CD4-positive, CD25-positive, alpha-beta regulatory T cell (primary cell): ENCODE measurements around the gene DNASE1L3. TPM values are rescaled to one million over a fixed set of nuclear protein-coding genes. Genes with fewer than 3 reads are reported as not detected.
A peak's percentile ranks its signal among the peaks of the same experiment; 100 is the strongest.
"Not testable (repeated sequence)": the region's sequence is repeated elsewhere in the genome, so short reads cannot be mapped to it uniquely, and the experiment has no call there.

Experiments used
- ATAC-seq, 2 donors: fragments of 150-1000 bp; cut with Tn5 transposase; one replicate each; pipeline ENCODE4 v1.10.0; 2021; ENCODE audit warnings: low read depth in 2 of 2, moderate number of reproducible peaks in 2 of 2, moderate library complexity in 1 of 2
- DNase-seq, 3 donors: peaks; one replicate each; pipeline versions ENCODE4 v3.0.0 to v3.0.0-alpha.2; 2012 to 2022; ENCODE audit warnings: mixed read lengths in 1 of 3
- H3K27ac ChIP-seq: one replicate; pipeline ENCODE4 v1.7.0; 2013; ENCODE audit warnings: mild to moderate bottlenecking, low read length; ENCODE audit not compliant: insufficient read depth, poor library complexity, severe bottlenecking
- H3K27me3 ChIP-seq: one replicate; pipeline ENCODE4 v1.7.0; 2013; ENCODE audit warnings: low read length; ENCODE audit not compliant: control insufficient read depth, insufficient read depth
- H3K36me3 ChIP-seq: one replicate; pipeline ENCODE4 v1.7.0; 2013; ENCODE audit warnings: mild to moderate bottlenecking, low read length, moderate library complexity; ENCODE audit not compliant: control insufficient read depth, insufficient read depth
- H3K4me1 ChIP-seq: 2 replicates; pipeline ENCODE4 v1.7.0; 2013; ENCODE audit warnings: mild to moderate bottlenecking, low read length; ENCODE audit not compliant: insufficient read depth, control insufficient read depth, poor library complexity, severe bottlenecking
- H3K4me3 ChIP-seq: one replicate; pipeline ENCODE4 v1.7.0; 2013; ENCODE audit warnings: low read depth, mild to moderate bottlenecking, low read length, moderate library complexity
- H3K9me3 ChIP-seq, 2 experiments: 1 replicate in 1 of 2; 2 replicates in 1 of 2; pipeline ENCODE4 v1.7.0; 2013; ENCODE audit warnings: low read length in 2 of 2, mild to moderate bottlenecking in 1 of 2, moderate library complexity in 1 of 2; ENCODE audit not compliant: control insufficient read depth in 2 of 2
- H3K27ac Mint-ChIP-seq, 3 donors: one replicate each; pipeline ENCODE4 v1.8.0; 2020 to 2022; ENCODE audit warnings: mild to moderate bottlenecking in 3 of 3, mixed read lengths in 3 of 3, moderate library complexity in 2 of 3
- H3K27me3 Mint-ChIP-seq: one replicate; pipeline ENCODE4 v1.8.0; 2022; ENCODE audit warnings: mild to moderate bottlenecking, mixed read lengths
- H3K36me3 Mint-ChIP-seq: one replicate; pipeline ENCODE4 v1.8.0; 2020; ENCODE audit warnings: mixed read lengths
- H3K4me1 Mint-ChIP-seq, 4 donors: one replicate each; pipeline ENCODE4 v1.8.0; 2020 to 2022; ENCODE audit warnings: mixed read lengths in 4 of 4, mild to moderate bottlenecking in 1 of 4
- H3K4me3 Mint-ChIP-seq, 4 donors: one replicate each; pipeline ENCODE4 v1.8.0; 2020 to 2022; ENCODE audit warnings: mild to moderate bottlenecking in 4 of 4, mixed read lengths in 4 of 4, moderate library complexity in 3 of 4
- H3K9me3 Mint-ChIP-seq, 7 donors: one replicate each; pipeline ENCODE4 v1.8.0; 2020 to 2022; ENCODE audit warnings: mixed read lengths in 7 of 7, mild to moderate bottlenecking in 3 of 7, moderate library complexity in 2 of 7
- polyA plus RNA-seq, 4 donors: library from polyadenylated mRNA; unstranded; fragments of 300-500 nt; fragmentation: Illumina TruSeq; gene quantifications; one replicate each; pipeline ENCODE4 v1.2.3, GENCODE V29; 2021
- total RNA-seq: library from RNA; stranded (reverse); gene quantifications from one replicate; pipeline ENCODE4 v1.2.3, GENCODE V29; 2022

Gene DNASE1L3
- total and polyA plus RNA-seq, 5 donors from 2014 or later = 0.14 TPM; not detected in 4

GRCh38 chr3:58203541-58203940 lies 7.2 kb downstream of the DNASE1L3 start:
- no peak overlapping the region for H3K27ac ChIP-seq
- H3K4me3 Mint-ChIP-seq = no peak overlapping the region

GRCh38 chr3:58202917-58203360 lies 7.8 kb downstream of the DNASE1L3 start:
- Mint-ChIP-seq H3K27me3 (peaks cover 25% of the 10 kb centered on the region), H3K27ac (peak overlapping the region in 1 of 3 donors; percentile 69), H3K4me1 (peaks cover 0 to 6% (median 0%) of the 10 kb centered on the region in 4 donors), H3K9me3 (peaks cover 0 to 12% (median 5%) of the 10 kb centered on the region in 7 donors), H3K4me3 (no peak overlapping the region), H3K36me3 (no peaks in the 10 kb centered on the region)
- H3K4me1 ChIP-seq = no peaks in the 10 kb centered on the region
- no peak overlapping the region for H3K27ac ChIP-seq
- no peaks in the 10 kb centered on the region for H3K36me3 ChIP-seq
- H3K4me3 ChIP-seq = no peak overlapping the region
- H3K27me3 ChIP-seq = peaks cover 5% of the 10 kb centered on the region
- ATAC-seq (no peak), DNase-seq (no peak)
- H3K9me3 ChIP-seq = no peaks in the 10 kb centered on the region

More at GRCh38 chr3:58203541-58203940, 7.2 kb downstream of the DNASE1L3 start:
- Mint-ChIP-seq H3K27ac (peak overlapping the region in 1 of 3 donors; percentile 69), H3K27me3 (peaks cover 25% of the 10 kb centered on the region), H3K36me3 (no peaks in the 10 kb centered on the region), H3K4me1 (peaks cover 0 to 6% (median 0%) of the 10 kb centered on the region in 4 donors), H3K9me3 (peaks cover 0 to 12% (median 5%) of the 10 kb centered on the region in 7 donors)
- H3K9me3 ChIP-seq = no peaks in the 10 kb centered on the region
- no peak for DNase-seq
- ATAC-seq = no peak
- no peaks in the 10 kb centered on the region for H3K36me3 ChIP-seq
- no peaks in the 10 kb centered on the region for H3K4me1 ChIP-seq
- H3K4me3 ChIP-seq = no peak overlapping the region
- H3K27me3 ChIP-seq = peaks cover 5% of the 10 kb centered on the region

- not testable (repeated sequence) for H3K36me3 ChIP-seq, H3K9me3 ChIP-seq, DNase-seq, H3K4me3 ChIP-seq, H3K27ac ChIP-seq, H3K27me3 ChIP-seq, H3K36me3 Mint-ChIP-seq, H3K27ac Mint-ChIP-seq, H3K4me3 Mint-ChIP-seq, ATAC-seq, H3K4me1 ChIP-seq, H3K4me1 Mint-ChIP-seq
- peaks cover 0 to 12% (median 2%) of the 10 kb centered on the region in 7 donors for H3K9me3 Mint-ChIP-seq
- H3K27me3 Mint-ChIP-seq = peaks cover 25% of the 10 kb centered on the region
Observed at GRCh38 chr3:58201451-58201850, 9.3 kb downstream of the DNASE1L3 start.

GRCh38 chr3:58200846-58201355 lies 9.9 kb downstream of the DNASE1L3 start:
- ATAC-seq = no peak

GRCh38 chr3:58200121-58200709 lies 10.6 kb downstream of the DNASE1L3 start:
- Mint-ChIP-seq H3K36me3 (no peaks in the 10 kb centered on the region), H3K4me3 (no peak overlapping the region), H3K4me1 (peaks cover 0 to 6% (median 0%) of the 10 kb centered on the region in 4 donors), H3K9me3 (peaks cover 0 to 12% (median 2%) of the 10 kb centered on the region in 7 donors), H3K27me3 (peaks cover 25% of the 10 kb centered on the region), H3K27ac (no peak overlapping the region)
- no peak overlapping the region for H3K4me3 ChIP-seq
- H3K36me3 ChIP-seq = no peaks in the 10 kb centered on the region
- no peaks in the 10 kb centered on the region for H3K4me1 ChIP-seq
- no peak overlapping the region for H3K27ac ChIP-seq
- ATAC-seq (no peak), DNase-seq (no peak)
- no peaks in the 10 kb centered on the region for H3K9me3 ChIP-seq
- peaks cover 3% of the 10 kb centered on the region for H3K27me3 ChIP-seq

More at GRCh38 chr3:58200846-58201355, 9.9 kb downstream of the DNASE1L3 start:
- Mint-ChIP-seq H3K4me3 (no peak overlapping the region), H3K4me1 (peaks cover 0 to 6% (median 0%) of the 10 kb centered on the region in 4 donors), H3K27me3 (peaks cover 25% of the 10 kb centered on the region), H3K27ac (no peak overlapping the region), H3K9me3 (peaks cover 0 to 12% (median 2%) of the 10 kb centered on the region in 7 donors), H3K36me3 (no peaks in the 10 kb centered on the region)
- H3K27ac ChIP-seq = no peak overlapping the region
- H3K4me3 ChIP-seq = no peak overlapping the region
- peaks cover 5% of the 10 kb centered on the region for H3K27me3 ChIP-seq
- H3K9me3 ChIP-seq = no peaks in the 10 kb centered on the region
- peak in 1 of 3 donors; percentile 47 for DNase-seq
- no peaks in the 10 kb centered on the region for H3K4me1 ChIP-seq
- no peaks in the 10 kb centered on the region for H3K36me3 ChIP-seq

GRCh38 chr3:58198804-58199203 lies 12.0 kb downstream of the DNASE1L3 start:
- Mint-ChIP-seq H3K27ac (no peak overlapping the region), H3K4me3 (no peak overlapping the region), H3K4me1 (peaks cover 0 to 6% (median 0%) of the 10 kb centered on the region in 4 donors), H3K36me3 (no peaks in the 10 kb centered on the region), H3K27me3 (peaks cover 25% of the 10 kb centered on the region), H3K9me3 (peaks cover 0 to 12% (median 2%) of the 10 kb centered on the region in 7 donors)
- peaks cover 3% of the 10 kb centered on the region for H3K27me3 ChIP-seq
- no peak overlapping the region for H3K4me3 ChIP-seq
- ATAC-seq (no peak), DNase-seq (no peak)
- no peaks in the 10 kb centered on the region for H3K4me1 ChIP-seq
- no peak overlapping the region for H3K27ac ChIP-seq
- H3K9me3 ChIP-seq = no peaks in the 10 kb centered on the region
- H3K36me3 ChIP-seq = no peaks in the 10 kb centered on the region

GRCh38 chr3:58198362-58198761 lies 12.4 kb downstream of the DNASE1L3 start:
- no peak for ATAC-seq
- H3K27ac ChIP-seq = no peak overlapping the region
- no peaks in the 10 kb centered on the region for H3K4me1 ChIP-seq

More at GRCh38 chr3:58198362-58198761, 12.4 kb downstream of the DNASE1L3 start:
- peaks cover 3% of the 10 kb centered on the region for H3K27me3 ChIP-seq
- H3K9me3 ChIP-seq = no peaks in the 10 kb centered on the region
- H3K27ac Mint-ChIP-seq = no peak overlapping the region
- no peaks in the 10 kb centered on the region for H3K36me3 ChIP-seq
- peaks cover 0 to 11% (median 2%) of the 10 kb centered on the region in 7 donors for H3K9me3 Mint-ChIP-seq
- no peak overlapping the region for H3K4me3 Mint-ChIP-seq
- peaks cover 0 to 6% (median 0%) of the 10 kb centered on the region in 4 donors for H3K4me1 Mint-ChIP-seq
- no peaks in the 10 kb centered on the region for H3K36me3 Mint-ChIP-seq
- no peak for DNase-seq
- H3K27me3 Mint-ChIP-seq = peaks cover 24% of the 10 kb centered on the region
- H3K4me3 ChIP-seq = no peak overlapping the region
